ENCODE results near the gene RAB3GAP1. TPM values are rescaled to one million over a fixed set of nuclear protein-coding genes. Genes with fewer than 3 reads are reported as not detected.

Gene RAB3GAP1
- total and polyA plus RNA-seq, 7 donors, result 18.6 to 70.2 (median 54.5) TPM

DNA sequence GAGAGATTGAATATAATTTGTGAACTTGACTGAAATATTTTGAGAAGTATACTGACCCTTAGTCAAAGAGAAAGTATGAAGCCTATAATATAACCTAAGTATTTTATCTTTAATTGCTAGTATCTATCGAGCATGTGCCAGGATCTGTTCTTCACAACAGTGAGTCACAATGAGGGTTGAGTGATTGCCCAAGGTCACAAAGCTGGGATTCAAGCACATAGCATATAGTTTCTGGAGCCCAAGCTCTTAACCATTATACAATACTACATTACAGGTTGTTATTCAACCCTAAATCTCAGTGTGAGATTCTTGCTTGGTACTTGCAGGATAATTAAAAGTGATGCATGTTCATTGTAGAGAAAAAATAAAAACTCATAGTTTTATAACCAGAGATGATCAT is 97.2 kb downstream of the RAB3GAP1 start:
- no peak for DNase-seq
- no peak overlapping the region for H3K27ac ChIP-seq
- H3K36me3 ChIP-seq, result peaks cover 9 to 52% (median 25%) of the 10 kb centered on the region in 4 donors
- TF ChIP-seq POLR2AphosphoS5 (IDR thresholded peaks at IDR 0.05), result no peak
- no peak for TF ChIP-seq POLR2A (IDR thresholded peaks at IDR 0.05)
- TF ChIP-seq, protein P1, sequence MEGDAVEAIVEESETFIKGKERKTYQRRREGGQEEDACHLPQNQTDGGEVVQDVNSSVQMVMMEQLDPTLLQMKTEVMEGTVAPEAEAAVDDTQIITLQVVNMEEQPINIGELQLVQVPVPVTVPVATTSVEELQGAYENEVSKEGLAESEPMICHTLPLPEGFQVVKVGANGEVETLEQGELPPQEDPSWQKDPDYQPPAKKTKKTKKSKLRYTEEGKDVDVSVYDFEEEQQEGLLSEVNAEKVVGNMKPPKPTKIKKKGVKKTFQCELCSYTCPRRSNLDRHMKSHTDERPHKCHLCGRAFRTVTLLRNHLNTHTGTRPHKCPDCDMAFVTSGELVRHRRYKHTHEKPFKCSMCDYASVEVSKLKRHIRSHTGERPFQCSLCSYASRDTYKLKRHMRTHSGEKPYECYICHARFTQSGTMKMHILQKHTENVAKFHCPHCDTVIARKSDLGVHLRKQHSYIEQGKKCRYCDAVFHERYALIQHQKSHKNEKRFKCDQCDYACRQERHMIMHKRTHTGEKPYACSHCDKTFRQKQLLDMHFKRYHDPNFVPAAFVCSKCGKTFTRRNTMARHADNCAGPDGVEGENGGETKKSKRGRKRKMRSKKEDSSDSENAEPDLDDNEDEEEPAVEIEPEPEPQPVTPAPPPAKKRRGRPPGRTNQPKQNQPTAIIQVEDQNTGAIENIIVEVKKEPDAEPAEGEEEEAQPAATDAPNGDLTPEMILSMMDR (IDR thresholded peaks at IDR 0.05), result no peak
- no peak for TF ChIP-seq EP300 (IDR thresholded peaks at IDR 0.05)
- H3K4me3 ChIP-seq, result no peak overlapping the region
- WGBS, 2 donors, result 64 to 90% methylated on average over 1 of the region's 1 CpG
- no peaks in the 10 kb centered on the region for H3K27me3 ChIP-seq
- intact Hi-C loops (cut with DNase I), result no loop called here
- H3K4me1 ChIP-seq, result no peaks in the 10 kb centered on the region
- no peaks in the 10 kb centered on the region for H3K9me3 ChIP-seq

DNA sequence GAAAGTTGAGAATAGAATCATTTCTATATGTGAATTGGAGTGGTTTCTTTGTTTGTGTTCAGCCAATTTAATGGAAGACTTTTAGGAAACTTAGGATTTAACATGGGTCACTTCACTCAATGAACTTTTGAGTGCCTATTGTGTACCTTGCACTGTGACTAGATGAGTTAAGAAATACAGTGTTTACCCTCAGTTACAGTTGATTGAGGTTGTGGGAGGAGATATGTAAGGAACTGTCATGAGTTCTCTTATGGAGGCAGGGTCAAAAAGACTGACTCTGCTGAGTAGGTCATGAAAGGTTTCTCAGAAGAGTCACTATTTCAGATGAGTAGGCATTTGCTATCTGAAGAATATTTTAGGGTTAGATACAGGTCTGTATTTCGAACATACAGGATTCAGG is 98.6 kb downstream of the RAB3GAP1 start:
- TF ChIP-seq POLR2AphosphoS5 (IDR thresholded peaks at IDR 0.05) (no peak), EP300 (IDR thresholded peaks at IDR 0.05) (no peak), POLR2A (IDR thresholded peaks at IDR 0.05) (no peak)
- TF ChIP-seq, protein P1 (IDR thresholded peaks at IDR 0.05), result no peak
- Histone ChIP-seq H3K4me1 (no peaks in the 10 kb centered on the region), H3K36me3 (peaks cover 17 to 59% (median 37%) of the 10 kb centered on the region in 4 donors), H3K27me3 (no peaks in the 10 kb centered on the region), H3K4me3 (no peak overlapping the region), H3K27ac (no peak overlapping the region), H3K9me3 (no peaks in the 10 kb centered on the region)
- WGBS, 2 donors, result 94 to 96% methylated on average over 1 of the region's 1 CpG
- DNase-seq, result no peak
- intact Hi-C loops (cut with DNase I), result no loop called here

DNA sequence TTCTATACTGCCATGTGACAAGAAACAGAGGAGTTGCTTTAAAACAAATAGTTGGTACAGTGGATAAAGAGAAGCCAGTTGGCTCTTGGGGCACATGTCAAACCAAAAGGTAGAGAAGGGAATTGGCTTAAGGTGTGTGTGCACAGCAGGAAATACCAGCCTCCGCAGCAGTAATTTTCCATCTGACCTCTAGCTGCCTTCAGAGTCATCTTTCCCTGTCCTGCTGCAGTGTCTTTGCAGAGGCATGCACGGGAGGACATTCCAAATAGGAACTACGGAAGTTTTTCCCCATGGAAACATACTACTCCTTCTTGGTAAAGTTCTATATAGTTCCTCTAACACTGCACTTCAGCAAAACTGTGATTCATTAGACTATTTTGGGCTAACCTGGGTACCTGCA is 99.5 kb downstream of the RAB3GAP1 start:
- peaks cover 18 to 66% (median 41%) of the 10 kb centered on the region in 4 donors for H3K36me3 ChIP-seq
- no peaks in the 10 kb centered on the region for H3K9me3 ChIP-seq
- no peak overlapping the region for H3K27ac ChIP-seq
- intact Hi-C loops (cut with DNase I), result no loop called here
- no peaks in the 10 kb centered on the region for H3K27me3 ChIP-seq
- no peak overlapping the region for H3K4me3 ChIP-seq
- H3K4me1 ChIP-seq, result no peaks in the 10 kb centered on the region
- WGBS, 2 donors, result 95 to 98% methylated on average over 3 of the region's 3 CpGs
- DNase-seq, result no peak
- TF ChIP-seq EP300 (IDR thresholded peaks at IDR 0.05), result no peak
- TF ChIP-seq POLR2AphosphoS5 (IDR thresholded peaks at IDR 0.05), result no peak
- TF ChIP-seq, protein P1 (IDR thresholded peaks at IDR 0.05), result no peak
- TF ChIP-seq POLR2A (IDR thresholded peaks at IDR 0.05), result no peak

DNA sequence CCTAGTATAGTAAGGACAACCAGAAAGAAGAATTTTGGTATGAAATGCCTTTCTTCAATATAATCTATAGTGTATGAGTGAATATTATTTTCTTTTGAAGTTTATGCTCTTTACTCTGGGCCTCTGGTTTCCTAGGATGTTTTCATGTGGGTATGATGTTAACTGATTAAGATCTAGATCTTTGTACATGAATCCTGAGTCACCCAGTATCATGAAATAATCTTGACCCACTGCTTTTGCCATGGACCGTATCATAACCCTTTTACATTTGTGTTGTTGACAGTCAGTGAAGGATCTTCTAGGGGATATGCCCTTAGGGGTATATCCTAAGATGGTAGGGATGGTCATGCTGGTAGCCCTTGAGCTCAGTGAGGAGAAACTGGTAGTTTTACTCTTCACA is 100.3 kb downstream of the RAB3GAP1 start:
- no peaks in the 10 kb centered on the region for H3K9me3 ChIP-seq
- no peaks in the 10 kb centered on the region for H3K27me3 ChIP-seq
- peaks cover 18 to 74% (median 41%) of the 10 kb centered on the region in 4 donors for H3K36me3 ChIP-seq
- WGBS, 2 donors, result 94 to 97% methylated on average over 1 of the region's 1 CpG
- TF ChIP-seq EP300 (IDR thresholded peaks at IDR 0.05) (no peak), POLR2AphosphoS5 (IDR thresholded peaks at IDR 0.05) (no peak), POLR2A (IDR thresholded peaks at IDR 0.05) (no peak)
- TF ChIP-seq, protein P1 (IDR thresholded peaks at IDR 0.05), result no peak
- H3K4me3 ChIP-seq, result no peak overlapping the region
- H3K4me1 ChIP-seq, result no peaks in the 10 kb centered on the region
- H3K27ac ChIP-seq, result no peak overlapping the region
- DNase-seq, result no peak
- intact Hi-C loops (cut with DNase I), result no loop called here

DNA sequence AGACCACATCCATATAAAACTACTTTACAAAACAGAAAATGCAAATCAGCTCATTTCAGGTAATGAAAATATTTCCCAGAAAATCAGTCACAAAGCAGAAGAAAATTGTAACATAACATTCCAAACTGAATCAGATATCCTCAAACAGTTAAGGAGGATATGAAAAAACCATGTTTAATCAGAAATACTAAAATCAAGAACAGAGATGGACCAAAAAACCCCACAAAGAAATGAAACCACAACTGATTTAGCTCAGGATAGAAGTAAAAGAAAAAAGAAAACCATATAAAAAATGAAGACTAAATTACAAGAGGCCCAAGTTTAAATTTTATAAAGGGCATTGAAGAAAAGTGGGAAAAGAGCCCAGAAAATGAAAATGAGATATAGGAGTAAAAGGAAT is 102.9 kb downstream of the RAB3GAP1 start:
- H3K36me3 ChIP-seq, result peaks cover 18 to 97% (median 44%) of the 10 kb centered on the region in 4 donors
- no peak for DNase-seq

More for the DNA sequence above, 102.9 kb downstream of the RAB3GAP1 start:
- Histone ChIP-seq H3K9me3 (no peaks in the 10 kb centered on the region), H3K27ac (no peak overlapping the region), H3K4me3 (no peak overlapping the region), H3K4me1 (no peaks in the 10 kb centered on the region), H3K27me3 (no peaks in the 10 kb centered on the region)
- intact Hi-C loops (cut with DNase I), result no loop called here
- TF ChIP-seq EP300 (IDR thresholded peaks at IDR 0.05) (no peak), POLR2AphosphoS5 (IDR thresholded peaks at IDR 0.05) (no peak), POLR2A (IDR thresholded peaks at IDR 0.05) (no peak)
- TF ChIP-seq, protein P1 (IDR thresholded peaks at IDR 0.05), result no peak

Measured in sigmoid colon (tissue), 7 donors.